HG02885 (cell line): ENCODE data around the gene ZSCAN12.
"Not testable (repeated sequence)": the region's sequence is repeated elsewhere in the genome, so short reads cannot be mapped to it uniquely, and the experiment has no call there.

Experiments
- ATAC-seq: cut with Tn5 transposase; IDR thresholded peaks from one replicate; pipeline ENCODE4 v1.9.1; 2021; ENCODE audit warnings: mild to moderate bottlenecking; ENCODE audit not compliant: unreplicated experiment, poor library complexity

ZSCAN12 gene

DNA sequence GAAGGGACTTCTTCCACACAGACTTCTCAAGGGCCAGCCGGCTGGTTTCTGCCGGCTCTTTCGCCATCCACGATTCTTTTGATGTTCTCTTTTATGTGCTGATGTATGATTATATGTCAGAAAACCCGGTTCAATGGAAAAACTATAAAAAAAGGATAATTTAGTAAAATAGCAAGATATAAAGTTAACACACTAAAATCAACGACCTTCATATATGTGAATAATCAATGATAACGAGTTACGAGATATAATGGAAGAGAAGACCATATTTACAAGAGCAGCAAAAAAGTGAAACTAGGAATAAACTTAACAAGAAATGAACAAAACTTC, 540 bp upstream of the ZSCAN12 start:
- no peak for ATAC-seq

DNA sequence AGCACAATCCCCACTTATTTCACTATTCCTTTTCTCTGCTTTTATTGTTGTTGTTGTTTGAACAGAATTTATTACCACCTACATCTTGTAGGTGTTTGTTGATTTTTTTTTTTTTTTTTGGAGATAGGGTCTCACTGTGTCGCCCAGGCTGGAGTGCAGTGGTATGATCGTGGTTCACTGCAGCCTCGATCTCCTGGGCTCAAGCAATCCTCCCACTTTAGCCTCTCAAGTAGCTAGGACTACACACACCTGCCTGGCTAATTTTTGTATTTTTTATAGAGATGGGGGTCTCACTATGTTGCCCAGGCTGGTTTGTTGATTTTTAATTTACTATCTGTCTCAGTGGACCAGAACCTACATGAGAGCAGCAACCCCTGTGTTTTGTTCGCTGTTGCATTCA, 3.6 kb downstream of the ZSCAN12 start:
- no peak for ATAC-seq

DNA sequence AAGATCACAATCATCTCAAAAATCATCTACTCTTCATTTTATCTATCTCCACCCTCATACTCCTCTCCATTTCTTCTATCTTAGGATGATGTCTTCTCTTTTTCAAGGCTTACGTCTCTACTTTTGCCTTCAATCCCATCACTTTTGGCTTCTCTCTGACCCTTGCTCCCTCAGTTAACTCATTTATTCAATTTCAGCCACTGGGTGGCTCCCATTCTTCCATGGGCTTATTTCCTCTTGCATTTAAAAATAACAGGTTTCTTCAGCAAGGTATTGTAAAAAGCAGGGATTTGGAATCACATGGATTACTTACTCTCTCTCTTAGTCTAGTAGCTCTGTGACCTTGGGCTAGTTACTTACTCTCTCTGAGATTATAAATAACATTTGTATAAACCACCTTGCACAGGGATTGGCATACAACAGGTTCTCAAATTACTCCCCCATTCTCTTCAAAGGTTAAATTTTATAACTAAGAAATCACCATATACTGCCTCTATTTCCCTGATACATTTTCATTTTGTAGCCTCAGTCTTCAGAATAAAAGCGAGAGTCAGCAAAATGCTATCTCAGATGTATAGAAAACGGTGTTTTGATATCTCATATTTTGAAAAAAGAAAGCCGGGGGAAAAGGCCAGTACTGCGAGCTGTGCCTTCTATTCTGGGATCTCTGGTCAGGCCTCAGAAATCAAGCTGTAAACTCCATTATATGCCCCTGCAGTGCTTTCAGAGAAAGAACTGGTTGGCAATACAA, 5.5 kb downstream of the ZSCAN12 start:
- no peak for ATAC-seq

DNA sequence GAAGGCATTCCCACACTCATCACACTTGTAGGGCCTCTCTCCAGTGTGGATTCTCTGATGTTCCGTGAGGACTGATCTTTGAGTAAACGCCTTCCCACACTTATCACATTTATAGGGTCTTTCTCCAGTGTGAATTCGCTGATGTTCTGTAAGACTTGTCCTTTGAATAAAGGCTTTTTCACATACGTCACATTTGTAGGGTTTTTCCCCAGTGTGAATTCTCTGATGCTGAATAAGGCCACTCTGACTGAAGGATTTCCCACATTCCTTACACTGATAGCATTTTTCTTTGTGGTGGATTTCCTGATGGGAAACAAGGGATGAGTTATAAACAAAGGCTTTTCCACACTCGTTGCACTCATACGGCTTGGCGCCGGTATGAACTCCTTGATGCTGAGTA, 8.9 kb downstream of the ZSCAN12 start:
- no peak for ATAC-seq

DNA sequence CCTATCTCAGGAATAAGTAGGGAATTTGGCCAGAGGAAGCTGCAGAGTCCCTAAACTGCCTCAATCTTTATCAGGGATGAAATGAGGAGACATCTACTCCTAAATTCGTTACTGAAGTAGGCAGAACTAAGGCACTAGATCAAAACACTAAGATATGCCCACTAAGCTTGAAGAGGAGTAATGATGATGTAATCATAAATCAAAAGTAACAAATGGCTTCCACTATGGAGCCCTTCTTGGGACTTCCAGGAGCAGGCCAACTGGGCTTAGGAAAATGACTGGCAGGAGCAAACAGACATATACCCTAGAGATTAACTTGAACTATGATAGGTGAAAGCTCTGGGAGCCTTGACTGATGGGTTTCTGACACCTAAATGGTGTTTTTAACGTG, 15.4 kb downstream of the ZSCAN12 start:
- ATAC-seq = no peak

DNA sequence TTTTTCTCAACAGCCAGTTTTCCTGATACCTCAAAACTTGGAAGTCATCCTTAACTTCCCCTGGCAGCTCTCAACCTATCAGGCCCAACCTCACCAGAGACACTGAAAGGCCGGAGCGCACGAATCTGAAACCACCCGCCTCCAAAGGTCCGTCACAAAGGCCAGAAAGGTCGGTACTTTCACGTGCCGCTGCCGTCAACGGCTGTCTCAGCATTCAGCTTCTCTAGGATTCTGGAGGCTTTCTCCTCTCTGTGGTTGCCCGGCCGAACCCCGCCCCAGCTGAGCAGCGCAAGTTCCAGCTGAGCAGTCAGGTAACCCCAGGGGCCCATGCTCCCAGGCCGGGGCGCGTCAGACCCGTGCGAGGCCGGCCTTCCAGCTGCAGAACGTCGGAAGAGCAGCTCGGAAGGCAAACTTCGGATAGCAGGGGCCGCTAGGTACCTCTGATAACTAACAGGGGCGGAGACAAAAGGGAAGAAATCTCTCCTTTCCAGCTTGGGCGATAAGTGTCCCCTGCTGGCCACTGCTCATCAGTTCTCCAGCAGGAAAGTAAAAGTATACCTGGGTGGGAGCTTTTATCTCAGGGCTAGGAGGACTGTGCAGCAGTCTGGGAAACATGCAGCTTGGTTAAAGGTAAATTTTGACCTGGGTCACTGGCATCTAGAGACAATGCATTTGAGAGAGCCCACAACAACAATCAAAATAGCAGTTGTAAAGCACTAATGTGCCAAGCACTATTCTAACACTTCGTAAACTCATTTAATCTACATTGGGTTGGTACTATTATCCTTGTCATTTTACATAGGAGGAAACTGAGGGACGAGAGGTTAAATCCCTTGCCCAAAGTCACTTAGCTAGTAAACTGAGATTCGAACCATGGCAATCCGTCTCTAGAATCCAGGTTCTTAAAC, 16.1 kb downstream of the ZSCAN12 start:
- peak; percentile 80 for ATAC-seq

DNA sequence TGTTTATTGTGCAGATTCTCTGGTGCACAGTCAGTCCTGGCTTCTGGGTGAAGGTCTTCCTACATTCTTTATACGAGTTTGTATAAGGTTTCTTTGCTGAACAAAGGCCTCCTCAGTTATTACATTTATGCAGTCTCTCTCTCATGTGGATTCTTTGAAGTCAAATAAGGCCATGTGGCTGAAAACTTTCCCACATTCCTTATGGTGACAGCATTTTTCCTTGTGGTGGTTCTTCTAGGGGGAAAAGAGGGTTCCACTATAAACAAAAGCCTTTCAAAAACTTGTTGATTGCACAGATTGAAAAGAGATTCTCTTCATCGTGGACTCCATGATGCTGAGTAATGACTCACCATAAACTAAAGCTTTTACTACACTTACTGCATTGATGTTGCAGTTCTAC, 19.2 kb downstream of the ZSCAN12 start:
- no peak for ATAC-seq

DNA sequence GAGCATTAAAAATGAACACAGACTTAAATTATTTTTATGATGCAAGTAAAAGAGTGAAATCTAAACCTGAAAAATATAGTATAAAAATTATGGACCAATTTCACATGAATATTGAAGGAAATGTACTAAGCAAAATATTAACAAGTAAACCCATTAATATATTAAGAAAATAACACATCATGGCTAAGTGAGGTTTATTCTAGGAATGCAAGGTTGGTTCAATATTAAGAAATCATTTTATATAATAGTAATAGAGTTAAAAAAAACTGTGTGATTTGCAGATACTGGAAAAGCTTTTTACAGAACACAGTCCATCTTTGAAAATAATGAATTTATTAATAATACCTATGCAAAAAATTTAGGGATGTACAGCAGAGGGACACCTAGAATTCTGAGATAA, 20.9 kb downstream of the ZSCAN12 start:
- ATAC-seq = no peak

DNA sequence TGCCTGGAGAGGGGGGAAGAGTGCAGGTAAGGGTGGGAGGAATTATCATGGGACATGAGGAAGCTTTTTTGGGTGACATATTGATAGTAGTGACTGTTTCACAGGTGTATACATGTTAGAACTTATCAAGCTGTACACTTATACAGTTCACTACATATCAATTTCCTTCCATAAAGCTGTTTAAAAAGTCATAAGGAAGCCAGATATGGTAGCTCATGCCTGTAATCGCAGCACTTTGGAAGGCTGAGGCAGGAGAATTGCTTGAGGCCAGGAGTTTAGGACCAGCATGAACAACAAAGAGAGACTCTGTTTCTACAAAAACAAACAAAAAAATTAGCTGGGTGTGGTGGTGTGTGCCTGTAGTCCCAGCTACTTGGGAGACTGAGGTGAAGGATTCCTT, 21.7 kb downstream of the ZSCAN12 start:
- no peak for ATAC-seq

DNA sequence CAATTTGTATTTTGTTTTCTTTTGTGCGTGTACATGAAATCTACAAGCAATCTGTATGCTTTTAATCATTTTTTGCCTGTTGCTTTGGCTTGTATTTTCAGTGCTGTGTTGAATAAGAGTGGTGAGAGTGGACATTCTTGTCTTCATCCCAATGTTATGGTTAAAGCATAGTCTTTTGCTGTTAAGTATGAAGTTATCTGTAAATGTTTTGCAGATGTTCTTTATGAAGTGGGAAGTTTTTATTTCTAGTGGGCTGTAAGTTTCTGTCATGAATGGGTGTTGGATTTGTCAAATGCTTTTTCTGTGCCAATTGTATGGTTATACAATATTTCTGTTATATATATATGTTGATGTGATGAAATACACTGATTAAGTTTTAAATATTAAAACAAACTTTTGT, 25.6 kb downstream of the ZSCAN12 start:
- ATAC-seq = no peak

DNA sequence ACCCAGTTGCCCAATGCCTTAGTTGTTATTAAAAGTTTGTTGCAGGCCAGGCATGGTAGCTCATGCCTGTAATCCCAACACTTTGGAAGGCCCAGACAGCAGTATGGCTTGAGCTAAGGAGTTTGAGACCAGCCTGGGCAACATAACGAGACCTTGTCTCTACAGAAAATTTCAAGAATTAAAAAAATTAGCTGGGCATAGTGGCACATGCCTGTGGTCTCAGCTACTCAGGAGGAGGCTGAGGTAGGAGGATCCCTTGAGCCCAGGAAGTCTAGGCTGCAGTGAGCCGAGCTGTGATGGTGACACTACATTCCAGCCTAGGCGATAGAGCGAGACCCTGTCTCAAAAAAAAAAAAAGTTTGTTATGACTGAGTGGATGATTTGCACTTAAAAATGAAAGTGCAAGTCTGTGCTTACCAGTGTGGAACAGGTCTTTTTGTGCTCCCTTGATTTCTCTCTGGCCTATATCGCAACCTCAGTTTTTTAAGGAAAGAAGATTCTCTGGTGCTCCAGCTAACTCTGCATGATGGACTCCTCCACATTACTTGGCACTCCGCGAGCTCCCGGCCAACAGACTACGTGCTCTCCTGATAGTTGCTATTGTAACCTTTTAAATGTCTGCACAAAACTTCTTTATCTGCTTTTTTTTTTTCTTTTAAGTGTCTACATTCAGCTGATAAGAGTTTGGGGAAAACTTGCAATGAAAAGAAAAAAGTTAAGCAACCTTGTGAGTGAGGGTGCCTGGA, 27.7 kb downstream of the ZSCAN12 start:
- peak; percentile 75 for ATAC-seq

DNA sequence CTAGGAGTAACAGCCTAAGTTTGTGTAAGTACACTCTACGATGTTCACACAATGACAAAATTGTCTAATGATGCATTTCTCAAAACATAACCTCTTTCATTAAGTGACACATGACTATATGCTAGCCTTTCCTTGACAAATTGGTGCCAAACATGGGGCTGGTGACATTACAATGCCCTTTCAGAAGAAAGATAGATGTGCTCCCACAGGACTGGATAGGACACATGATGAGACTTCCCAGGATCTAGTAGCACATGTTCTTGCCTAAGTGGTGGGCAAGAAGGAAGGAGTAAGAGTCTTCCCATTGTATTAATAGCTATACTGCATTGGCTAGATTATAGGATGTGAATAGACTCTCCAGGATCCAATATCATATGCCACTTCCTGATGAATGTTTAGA, 28.3 kb downstream of the ZSCAN12 start:
- ATAC-seq = no peak

DNA sequence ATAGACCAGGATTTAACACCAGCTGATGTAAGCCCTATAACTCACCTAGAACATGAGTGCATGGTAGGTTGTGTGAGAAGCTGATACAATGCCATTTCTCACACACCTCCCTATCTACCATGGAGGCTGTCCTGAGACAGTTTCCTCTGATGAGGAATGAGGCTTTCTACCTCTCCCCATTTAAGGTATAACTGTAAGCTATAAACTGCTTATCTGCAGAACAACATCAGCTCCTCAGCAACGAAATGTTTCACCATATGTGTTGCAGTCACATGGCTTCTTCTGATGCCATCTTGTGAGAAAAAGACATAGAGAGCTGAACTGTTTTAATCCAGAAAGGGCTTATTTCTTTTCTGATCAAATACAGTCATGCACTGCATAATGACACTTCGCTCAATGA, 29.1 kb downstream of the ZSCAN12 start:
- no peak for ATAC-seq

DNA sequence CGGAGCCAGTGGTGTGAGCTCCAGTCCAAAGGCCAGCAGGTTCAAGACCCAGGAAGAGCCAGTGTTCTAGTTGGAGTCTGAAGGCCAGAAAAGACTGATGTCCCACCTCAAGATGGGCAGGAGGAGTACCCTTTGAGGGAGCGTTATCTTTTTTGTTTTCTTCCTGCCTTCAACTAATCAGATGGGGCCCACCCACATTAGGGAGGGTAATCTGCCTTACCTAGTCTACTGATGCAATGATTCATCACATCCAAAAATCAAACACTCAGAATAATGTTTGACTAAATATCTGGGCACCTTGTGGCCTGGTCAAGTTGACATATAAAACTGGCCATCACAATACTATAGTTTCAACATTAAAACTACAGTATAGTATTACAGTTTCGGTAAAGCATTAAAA, 30.1 kb downstream of the ZSCAN12 start:
- no peak for ATAC-seq

DNA sequence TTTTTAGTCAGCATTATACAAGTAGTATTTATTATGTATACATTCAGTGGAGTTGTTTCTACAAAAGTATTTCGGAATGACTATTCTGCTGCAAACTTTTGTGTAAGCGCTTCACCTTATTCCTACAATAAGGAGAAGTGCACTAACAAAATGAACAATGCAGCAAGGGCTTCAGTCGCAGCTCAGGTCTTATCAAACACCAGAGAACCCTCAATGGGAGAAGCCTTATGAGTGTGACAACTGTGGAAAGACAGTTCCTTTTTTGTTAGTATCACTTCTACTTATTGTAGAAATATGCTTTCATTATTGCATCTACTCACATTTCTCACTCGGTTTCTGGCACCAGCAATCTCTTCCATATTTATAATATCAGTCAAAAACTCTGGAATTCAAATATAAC, 31.0 kb downstream of the ZSCAN12 start:
- peak; percentile 86 for ATAC-seq

DNA sequence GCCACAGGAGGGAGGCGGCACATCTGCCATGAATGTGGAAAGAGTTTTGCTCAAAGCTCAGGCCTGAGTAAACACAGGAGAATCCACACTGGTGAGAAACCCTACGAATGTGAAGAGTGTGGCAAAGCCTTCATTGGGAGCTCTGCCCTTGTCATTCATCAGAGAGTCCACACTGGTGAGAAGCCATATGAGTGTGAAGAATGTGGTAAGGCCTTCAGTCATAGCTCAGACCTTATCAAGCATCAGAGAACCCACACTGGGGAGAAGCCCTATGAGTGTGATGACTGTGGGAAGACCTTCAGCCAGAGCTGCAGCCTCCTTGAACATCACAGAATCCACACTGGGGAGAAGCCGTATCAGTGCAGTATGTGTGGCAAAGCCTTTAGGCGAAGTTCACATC, 34.0 kb downstream of the ZSCAN12 start:
- not testable (repeated sequence) for ATAC-seq

DNA sequence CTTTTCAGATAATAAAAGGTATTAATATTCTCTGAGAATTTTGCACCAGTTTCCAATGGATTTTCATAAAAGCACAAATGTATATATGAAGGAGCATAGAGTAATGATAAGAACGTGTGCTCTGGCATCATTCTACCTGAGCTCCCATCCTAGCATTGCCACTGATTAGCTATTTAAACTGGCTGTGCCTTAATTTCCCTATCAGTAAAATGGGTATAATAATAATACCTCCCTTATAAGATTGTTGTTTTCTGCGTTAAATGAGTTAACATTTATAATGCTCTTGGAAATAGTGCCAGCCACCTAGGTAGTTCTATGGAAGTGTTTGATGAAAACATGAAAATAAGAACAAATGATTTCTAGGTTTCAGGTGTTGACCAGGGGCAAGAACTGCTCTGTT, 38.6 kb downstream of the ZSCAN12 start:
- ATAC-seq = no peak

DNA sequence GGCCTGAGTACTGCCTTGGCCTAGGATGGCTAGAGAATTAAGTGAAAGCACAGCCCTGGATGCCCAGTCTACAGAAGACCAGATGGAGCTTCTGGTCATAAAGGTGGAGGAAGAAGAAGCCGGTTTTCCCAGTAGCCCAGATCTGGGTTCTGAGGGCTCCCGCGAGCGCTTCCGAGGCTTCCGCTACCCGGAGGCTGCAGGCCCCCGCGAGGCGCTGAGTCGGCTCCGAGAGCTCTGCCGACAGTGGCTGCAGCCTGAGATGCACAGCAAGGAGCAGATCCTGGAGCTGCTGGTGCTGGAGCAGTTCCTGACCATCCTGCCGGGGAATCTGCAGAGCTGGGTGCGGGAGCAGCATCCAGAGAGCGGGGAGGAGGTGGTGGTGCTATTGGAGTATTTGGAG, 40.0 kb downstream of the ZSCAN12 start:
- not testable (repeated sequence) for ATAC-seq

DNA sequence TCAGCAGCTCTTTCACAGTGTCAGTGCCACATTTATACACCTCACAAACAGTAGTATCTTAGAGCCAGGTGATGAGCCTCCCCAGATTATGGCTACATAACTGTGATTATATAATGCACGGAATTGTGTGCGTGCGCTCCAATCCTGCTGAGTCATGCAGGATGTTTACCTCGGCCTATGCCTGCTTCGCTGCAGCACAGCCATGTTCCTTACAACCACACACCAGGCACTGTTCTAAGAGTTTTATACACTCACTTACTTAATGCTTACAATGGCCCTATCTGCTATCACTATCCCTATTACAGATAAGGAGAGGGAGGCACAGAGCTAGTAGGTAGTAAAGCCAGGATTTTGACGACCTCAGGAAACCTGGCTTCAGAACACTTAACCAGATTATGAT, 42.5 kb downstream of the ZSCAN12 start:
- no peak for ATAC-seq

DNA sequence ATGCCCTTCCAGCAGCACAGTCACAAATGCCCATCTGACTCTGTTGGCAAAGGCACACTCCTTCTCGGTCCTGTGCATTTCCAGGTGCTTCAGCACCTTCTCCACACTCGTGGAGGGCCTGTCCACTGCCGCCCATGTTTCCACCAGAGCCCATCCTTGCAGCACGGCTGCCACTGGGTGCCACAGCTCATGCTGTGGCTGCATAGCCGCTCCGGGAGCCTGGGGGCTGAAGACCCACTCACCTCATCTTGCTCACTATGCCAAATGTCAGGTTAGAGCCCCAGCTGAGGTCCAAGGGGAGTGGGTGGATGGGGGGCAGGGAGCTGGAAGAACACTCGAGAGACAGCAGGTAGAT, 42.9 kb downstream of the ZSCAN12 start:
- ATAC-seq = no peak
